ENCODE measurements around the gene CENPC. TPM values are rescaled to one million over a fixed set of nuclear protein-coding genes. Genes with fewer than 3 reads are reported as not detected.
"Not testable (repeated sequence)": the region's sequence is repeated elsewhere in the genome, so short reads cannot be mapped to it uniquely, and the experiment has no call there.

Gene CENPC
- total RNA-seq, 6 donors from 2014 or later = 13.6 to 75.4 (median 18.5) TPM

- DNase-seq (no peak), ATAC-seq (ENCODE audit: low FRiP score in 2 of 2) (no peak)
- 38 to 49% methylated on average over 4 of the region's 4 CpGs for WGBS, 2 donors
- Histone ChIP-seq H3K4me3 (peak overlapping the region; percentile 55 to 75 (median 61)), H3K36me3 (peaks cover 0 to 4% (median 2%) of the 10 kb centered on the region in 4 donors), H3K9me3 (no peaks in the 10 kb centered on the region), H3K27me3 (no peaks in the 10 kb centered on the region), H3K27ac (peak overlapping the region; percentile 88 to 93 (median 92)), H3K4me1 (peaks cover 0 to 35% (median 20%) of the 10 kb centered on the region in 4 donors)
- TF ChIP-seq, protein P1, sequence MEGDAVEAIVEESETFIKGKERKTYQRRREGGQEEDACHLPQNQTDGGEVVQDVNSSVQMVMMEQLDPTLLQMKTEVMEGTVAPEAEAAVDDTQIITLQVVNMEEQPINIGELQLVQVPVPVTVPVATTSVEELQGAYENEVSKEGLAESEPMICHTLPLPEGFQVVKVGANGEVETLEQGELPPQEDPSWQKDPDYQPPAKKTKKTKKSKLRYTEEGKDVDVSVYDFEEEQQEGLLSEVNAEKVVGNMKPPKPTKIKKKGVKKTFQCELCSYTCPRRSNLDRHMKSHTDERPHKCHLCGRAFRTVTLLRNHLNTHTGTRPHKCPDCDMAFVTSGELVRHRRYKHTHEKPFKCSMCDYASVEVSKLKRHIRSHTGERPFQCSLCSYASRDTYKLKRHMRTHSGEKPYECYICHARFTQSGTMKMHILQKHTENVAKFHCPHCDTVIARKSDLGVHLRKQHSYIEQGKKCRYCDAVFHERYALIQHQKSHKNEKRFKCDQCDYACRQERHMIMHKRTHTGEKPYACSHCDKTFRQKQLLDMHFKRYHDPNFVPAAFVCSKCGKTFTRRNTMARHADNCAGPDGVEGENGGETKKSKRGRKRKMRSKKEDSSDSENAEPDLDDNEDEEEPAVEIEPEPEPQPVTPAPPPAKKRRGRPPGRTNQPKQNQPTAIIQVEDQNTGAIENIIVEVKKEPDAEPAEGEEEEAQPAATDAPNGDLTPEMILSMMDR (IDR thresholded peaks at IDR 0.05) = no peak
- TF ChIP-seq EP300 (IDR thresholded peaks at IDR 0.05) = no peak
- TF ChIP-seq POLR2AphosphoS5 (IDR thresholded peaks at IDR 0.05) = no peak
- no peak for TF ChIP-seq POLR2A (IDR thresholded peaks at IDR 0.05)
Observed at GRCh38 chr4:67546004-67546356, 677 bp upstream of the CENPC start.

GRCh38 chr4:67542076-67542475, 3.2 kb downstream of the CENPC start:
- DNase-seq (no peak), ATAC-seq (ENCODE audit: low FRiP score in 2 of 2) (no peak)
- Histone ChIP-seq H3K4me1 (peaks cover 0 to 35% (median 20%) of the 10 kb centered on the region in 4 donors), H3K27ac (no peak overlapping the region), H3K27me3 (no peaks in the 10 kb centered on the region), H3K9me3 (no peaks in the 10 kb centered on the region), H3K4me3 (no peak overlapping the region), H3K36me3 (peaks cover 5 to 40% (median 12%) of the 10 kb centered on the region in 4 donors)
- TF ChIP-seq EP300 (IDR thresholded peaks at IDR 0.05) (no peak), POLR2AphosphoS5 (IDR thresholded peaks at IDR 0.05) (no peak)
- TF ChIP-seq, protein P1 (IDR thresholded peaks at IDR 0.05) = no peak
- WGBS, 2 donors = 26 to 32% methylated on average over 1 of the region's 1 CpG

- Histone ChIP-seq H3K27ac (no peak overlapping the region), H3K4me1 (peaks cover 0 to 29% (median 16%) of the 10 kb centered on the region in 4 donors), H3K36me3 (peaks cover 5 to 59% (median 16%) of the 10 kb centered on the region in 4 donors), H3K9me3 (no peaks in the 10 kb centered on the region), H3K27me3 (no peaks in the 10 kb centered on the region), H3K4me3 (no peak overlapping the region)
- ATAC-seq (ENCODE audit: low FRiP score in 2 of 2) (no peak), DNase-seq (no peak)
- 96 to 100% methylated on average over 1 of the region's 1 CpG for WGBS, 2 donors
- TF ChIP-seq EP300 (IDR thresholded peaks at IDR 0.05) (no peak), POLR2AphosphoS5 (IDR thresholded peaks at IDR 0.05) (no peak), POLR2A (IDR thresholded peaks at IDR 0.05) (no peak)
- TF ChIP-seq, protein P1 (IDR thresholded peaks at IDR 0.05) = no peak
Observed at GRCh38 chr4:67539830-67540229, 5.5 kb downstream of the CENPC start.

GRCh38 chr4:67535280-67535840, 9.9 kb downstream of the CENPC start:
- no peak overlapping the region for H3K27ac ChIP-seq
- WGBS, 2 donors = 90% methylated on average over 2 of the region's 2 CpGs
- DNase-seq (no peak), ATAC-seq (ENCODE audit: low FRiP score in 2 of 2) (no peak)
- H3K9me3 ChIP-seq = no peaks in the 10 kb centered on the region
- H3K4me3 ChIP-seq = no peak overlapping the region
- no peaks in the 10 kb centered on the region for H3K27me3 ChIP-seq
- peaks cover 11 to 90% (median 36%) of the 10 kb centered on the region in 4 donors for H3K36me3 ChIP-seq
- TF ChIP-seq, protein P1 (IDR thresholded peaks at IDR 0.05) = no peak
- no peak for TF ChIP-seq POLR2A (IDR thresholded peaks at IDR 0.05)
- no peak for TF ChIP-seq POLR2AphosphoS5 (IDR thresholded peaks at IDR 0.05)
- no peak for TF ChIP-seq EP300 (IDR thresholded peaks at IDR 0.05)
- no peaks in the 10 kb centered on the region for H3K4me1 ChIP-seq

GRCh38 chr4:67533112-67533511, 12.2 kb downstream of the CENPC start:
- Histone ChIP-seq H3K27ac (no peak overlapping the region), H3K4me3 (no peak overlapping the region), H3K4me1 (no peaks in the 10 kb centered on the region), H3K27me3 (no peaks in the 10 kb centered on the region), H3K36me3 (peaks cover 15 to 90% (median 40%) of the 10 kb centered on the region in 4 donors), H3K9me3 (no peaks in the 10 kb centered on the region)
- ATAC-seq (ENCODE audit: low FRiP score in 2 of 2) (no peak), DNase-seq (no peak)
- WGBS, 2 donors = 99 to 100% methylated on average over 3 of the region's 3 CpGs
- no peak for TF ChIP-seq EP300 (IDR thresholded peaks at IDR 0.05)
- TF ChIP-seq, protein P1 (IDR thresholded peaks at IDR 0.05) = no peak
- no peak for TF ChIP-seq POLR2AphosphoS5 (IDR thresholded peaks at IDR 0.05)
- no peak for TF ChIP-seq POLR2A (IDR thresholded peaks at IDR 0.05)

GRCh38 chr4:67532397-67532796, 12.9 kb downstream of the CENPC start:
- not testable (repeated sequence) for H3K4me1 ChIP-seq
- WGBS, 2 donors = 90 to 92% methylated on average over 4 of the region's 4 CpGs

More at GRCh38 chr4:67532397-67532796, 12.9 kb downstream of the CENPC start:
- H3K27ac ChIP-seq; DNase-seq; H3K4me3 ChIP-seq; H3K9me3 ChIP-seq; ATAC-seq (ENCODE audit: low FRiP score in 2 of 2); H3K27me3 ChIP-seq: not testable (repeated sequence)
- H3K36me3 ChIP-seq = peaks cover 13 to 86% (median 37%) of the 10 kb centered on the region in 4 donors

Measured in upper lobe of left lung (tissue), 6 donors.